ENCODE results near the gene SAMD4A. TPM values are rescaled to one million over a fixed set of nuclear protein-coding genes. Genes with fewer than 3 reads are reported as not detected.
"Not testable (repeated sequence)": the region's sequence is repeated elsewhere in the genome, so short reads cannot be mapped to it uniquely, and the experiment has no call there.

Gene SAMD4A
- total and polyA plus RNA-seq, 2 donors = 16.0 to 58.5 TPM

DNA sequence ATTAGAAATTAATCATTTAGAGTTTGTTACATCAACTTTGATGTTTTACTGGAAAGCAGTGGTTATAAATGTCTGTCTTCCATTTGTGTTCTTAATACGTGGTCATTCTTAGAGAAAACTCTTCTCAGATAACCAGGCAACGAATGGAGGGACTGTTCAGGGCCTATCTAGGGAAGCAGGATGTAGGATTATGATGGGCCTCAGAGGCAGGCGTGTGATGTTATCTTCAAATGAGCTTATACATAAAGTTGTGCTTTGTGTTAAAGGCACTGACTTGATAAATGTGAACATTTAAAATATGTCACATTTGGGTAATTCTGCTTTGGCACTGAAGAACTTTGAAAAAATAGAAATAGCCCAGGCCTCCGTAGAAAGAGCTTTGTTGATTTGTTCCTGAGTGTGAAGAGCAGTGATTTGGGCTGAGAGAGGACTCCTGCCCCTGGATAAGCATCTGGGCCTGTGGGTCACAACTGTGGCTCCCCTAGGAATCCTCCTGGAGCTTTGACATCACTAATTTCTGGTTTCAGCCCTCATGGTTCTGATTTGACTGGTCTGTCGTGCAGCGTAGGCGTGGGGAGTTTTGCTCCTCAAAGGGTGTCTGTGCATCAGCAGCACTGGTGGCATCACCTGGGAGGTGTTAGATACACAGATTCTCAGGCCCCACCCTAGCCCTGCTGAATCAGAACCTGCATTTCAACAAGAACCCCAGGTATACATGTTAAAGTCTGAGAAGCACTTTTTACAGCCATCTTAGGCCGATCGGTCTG is 55.4 kb downstream of the SAMD4A start:
- Histone ChIP-seq H3K36me3 (ENCODE audit: insufficient read depth) (no peaks in the 10 kb centered on the region), H3K4me3 (ENCODE audit: low read depth, low read length) (no peak overlapping the region), H3K27ac (ENCODE audit: low read depth) (no peak overlapping the region), H3K4me1 (ENCODE audit: insufficient read depth) (no peaks in the 10 kb centered on the region)
- no peak for DNase-seq (ENCODE audit: extremely low spot score)
- 87% methylated on average over 9 of the region's 9 CpGs for WGBS

DNA sequence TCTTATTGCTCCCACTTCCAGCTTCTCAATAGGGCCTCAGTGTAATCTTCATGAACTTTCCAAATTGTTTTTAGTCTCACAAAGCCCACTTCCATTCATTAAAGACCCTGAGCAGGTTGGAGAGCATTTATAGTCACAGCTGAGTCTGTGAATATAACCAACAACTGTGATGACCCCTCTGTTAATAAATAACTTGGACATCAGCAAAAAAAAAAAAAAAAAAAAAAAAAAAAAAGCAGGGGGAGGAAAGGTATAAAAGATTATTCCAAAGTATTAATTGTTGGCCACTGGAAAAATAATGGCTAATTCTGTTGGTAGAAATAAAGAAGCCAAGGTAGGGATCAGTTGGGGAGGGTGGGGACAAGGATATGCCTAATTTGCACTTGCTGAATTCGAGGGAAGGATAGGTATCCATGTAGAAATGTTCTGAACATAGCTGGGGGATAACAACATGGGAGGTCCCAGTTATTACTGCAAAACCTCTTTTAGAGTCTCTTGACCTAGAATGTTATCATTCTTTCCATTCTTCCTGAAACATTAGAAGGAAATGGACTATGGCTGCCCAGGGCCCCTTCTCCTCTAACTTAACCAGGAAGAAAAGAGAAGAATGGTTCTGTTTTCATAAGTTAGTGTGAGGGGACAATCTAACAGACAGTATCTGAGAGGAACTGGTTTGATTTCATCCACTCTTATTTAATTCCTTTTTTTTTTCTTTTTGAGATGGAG is 56.5 kb downstream of the SAMD4A start:
- Histone ChIP-seq H3K36me3 (ENCODE audit: insufficient read depth) (no peaks in the 10 kb centered on the region), H3K27ac (ENCODE audit: low read depth) (no peak overlapping the region), H3K4me3 (ENCODE audit: low read depth, low read length) (no peak overlapping the region), H3K4me1 (ENCODE audit: insufficient read depth) (no peaks in the 10 kb centered on the region)
- 93% methylated on average over 1 of the region's 1 CpG for WGBS
- no peak for DNase-seq (ENCODE audit: extremely low spot score)

DNA sequence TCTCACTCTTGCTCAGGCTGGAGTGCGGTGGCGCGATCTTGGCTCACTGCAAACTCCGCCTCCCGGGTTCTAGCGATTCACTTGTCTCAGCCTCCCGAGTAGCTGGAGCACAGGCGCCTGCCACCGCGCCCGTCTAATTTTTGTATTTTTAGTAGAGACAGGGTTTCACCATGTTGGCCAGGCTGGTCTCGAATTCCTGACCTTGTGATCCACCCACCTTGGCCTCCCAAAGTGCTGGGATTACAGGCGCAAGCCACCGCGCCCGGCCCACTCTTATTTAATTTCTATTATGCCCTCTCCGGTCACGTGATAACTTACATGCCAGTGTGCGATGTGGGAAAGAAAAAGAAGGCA is 57.1 kb downstream of the SAMD4A start:
- H3K36me3 ChIP-seq (ENCODE audit: insufficient read depth); DNase-seq (ENCODE audit: extremely low spot score); H3K4me3 ChIP-seq (ENCODE audit: low read depth, low read length); H3K4me1 ChIP-seq (ENCODE audit: insufficient read depth); H3K27ac ChIP-seq (ENCODE audit: low read depth): not testable (repeated sequence)
- 91% methylated on average over 19 of the region's 19 CpGs for WGBS

DNA sequence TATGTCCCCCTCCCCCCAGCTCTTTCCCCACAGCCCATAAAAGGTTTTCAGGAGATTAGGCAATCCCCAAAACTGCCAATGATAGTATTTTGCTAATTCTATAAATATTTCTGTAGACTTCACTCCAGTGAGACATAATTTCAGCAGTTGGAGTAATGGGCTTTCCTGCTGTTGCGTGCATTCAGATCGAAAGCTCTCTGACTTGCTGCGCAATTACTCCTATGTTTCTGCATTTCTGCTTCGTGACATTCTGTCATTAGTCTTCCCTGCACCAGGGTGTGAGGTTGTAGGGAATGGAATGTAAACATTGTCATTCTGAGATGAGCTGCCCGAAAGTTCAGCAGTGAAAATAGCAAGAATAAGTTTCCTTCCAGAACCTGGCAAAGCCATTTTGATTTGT is 58.2 kb downstream of the SAMD4A start:
- H3K4me1 ChIP-seq (ENCODE audit: insufficient read depth) = no peaks in the 10 kb centered on the region
- no peak overlapping the region for H3K27ac ChIP-seq (ENCODE audit: low read depth)
- H3K4me3 ChIP-seq (ENCODE audit: low read depth, low read length) = no peak overlapping the region

DNA sequence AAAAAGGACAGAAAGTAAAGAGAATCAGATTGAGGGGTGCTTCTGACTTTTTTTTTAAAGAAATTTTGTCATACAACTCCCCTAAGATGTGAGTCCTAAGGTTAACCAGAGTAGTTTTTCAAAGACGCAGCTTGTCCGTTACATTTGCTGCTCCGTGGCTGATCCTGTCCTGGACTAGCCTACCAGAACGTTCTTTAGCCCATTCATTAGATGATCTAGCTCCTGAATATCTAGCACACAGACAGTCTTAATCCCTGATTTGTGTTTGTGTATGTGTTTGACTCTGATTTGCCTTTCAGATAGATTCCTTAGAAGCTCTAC is 60.3 kb downstream of the SAMD4A start:
- Histone ChIP-seq H3K4me1 (ENCODE audit: insufficient read depth) (no peaks in the 10 kb centered on the region), H3K36me3 (ENCODE audit: insufficient read depth) (no peaks in the 10 kb centered on the region), H3K4me3 (ENCODE audit: low read depth, low read length) (no peak overlapping the region), H3K27ac (ENCODE audit: low read depth) (no peak overlapping the region)
- DNase-seq (ENCODE audit: extremely low spot score) = no peak
- WGBS = 40% methylated on average over 4 of the region's 4 CpGs

More for the DNA sequence above, 58.2 kb downstream of the SAMD4A start:
- no peaks in the 10 kb centered on the region for H3K36me3 ChIP-seq (ENCODE audit: insufficient read depth)
- 61% methylated on average over 5 of the region's 5 CpGs for WGBS
- no peak for DNase-seq (ENCODE audit: extremely low spot score)

DNA sequence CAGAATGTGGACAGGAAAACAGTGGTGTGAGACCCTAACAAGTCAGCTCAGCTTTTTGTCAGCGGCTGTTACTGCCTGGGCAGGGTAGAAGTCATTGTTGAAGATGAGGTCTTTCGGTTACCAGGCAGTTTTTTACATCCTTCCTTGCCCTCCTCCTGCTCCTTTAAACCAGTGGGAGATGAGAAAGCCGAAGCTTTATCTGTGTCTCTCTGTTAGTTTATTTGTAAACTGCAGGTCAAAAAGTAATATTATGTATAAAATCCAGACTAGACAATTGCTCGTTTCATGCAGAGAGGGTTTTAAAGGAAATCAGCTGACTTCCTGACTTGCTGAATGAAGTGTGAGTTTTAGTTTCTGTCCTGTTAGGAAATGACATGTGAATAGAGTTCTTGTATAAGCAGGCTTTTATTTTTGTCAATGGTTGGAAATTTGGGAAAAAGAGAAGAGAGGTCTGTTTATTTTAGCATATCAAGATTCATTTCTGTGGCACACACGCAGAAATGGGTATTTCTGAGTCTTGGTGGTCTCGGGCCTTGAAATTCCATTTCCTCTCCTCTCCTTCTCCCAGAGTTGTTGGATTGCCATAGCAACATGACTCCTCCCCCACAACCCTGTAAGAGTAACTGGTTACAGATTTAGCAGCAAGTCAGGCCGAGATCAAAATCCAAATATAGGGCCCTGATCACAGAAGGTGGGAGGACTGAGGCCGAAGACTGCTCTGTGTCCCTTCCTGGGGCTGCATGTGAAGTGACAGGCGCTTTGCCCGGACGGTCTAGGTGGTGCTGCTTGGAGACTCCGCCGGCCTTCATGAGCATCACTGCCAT is 60.8 kb downstream of the SAMD4A start:
- no peak overlapping the region for H3K4me3 ChIP-seq (ENCODE audit: low read depth, low read length)

DNA sequence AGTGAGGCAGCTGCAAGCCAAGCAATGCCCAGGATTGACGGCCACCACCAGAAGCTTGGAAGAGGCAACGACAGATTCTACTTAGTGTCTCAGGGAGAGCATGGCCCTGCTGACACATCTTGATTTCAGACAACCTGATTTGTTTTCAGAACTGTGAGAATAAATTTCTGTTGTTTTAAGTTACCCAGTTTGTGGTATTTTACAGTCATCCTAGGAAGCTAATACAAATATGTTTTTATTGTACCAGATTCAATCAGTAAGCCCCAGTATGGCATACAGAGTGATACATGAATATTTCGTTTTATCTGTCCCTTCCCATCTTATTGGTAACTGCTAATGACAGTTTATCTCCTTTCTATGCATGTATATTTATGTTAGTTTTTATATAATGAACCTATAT is 62.3 kb downstream of the SAMD4A start:
- Histone ChIP-seq H3K4me1 (ENCODE audit: insufficient read depth) (no peaks in the 10 kb centered on the region), H3K4me3 (ENCODE audit: low read depth, low read length) (no peak overlapping the region)
- WGBS = 87% methylated on average over 3 of the region's 3 CpGs

More for the DNA sequence above, 60.8 kb downstream of the SAMD4A start:
- no peaks in the 10 kb centered on the region for H3K36me3 ChIP-seq (ENCODE audit: insufficient read depth)
- no peaks in the 10 kb centered on the region for H3K4me1 ChIP-seq (ENCODE audit: insufficient read depth)
- WGBS = 25% methylated on average over 13 of the region's 13 CpGs
- no peak for DNase-seq (ENCODE audit: extremely low spot score)
- no peak overlapping the region for H3K27ac ChIP-seq (ENCODE audit: low read depth)

DNA sequence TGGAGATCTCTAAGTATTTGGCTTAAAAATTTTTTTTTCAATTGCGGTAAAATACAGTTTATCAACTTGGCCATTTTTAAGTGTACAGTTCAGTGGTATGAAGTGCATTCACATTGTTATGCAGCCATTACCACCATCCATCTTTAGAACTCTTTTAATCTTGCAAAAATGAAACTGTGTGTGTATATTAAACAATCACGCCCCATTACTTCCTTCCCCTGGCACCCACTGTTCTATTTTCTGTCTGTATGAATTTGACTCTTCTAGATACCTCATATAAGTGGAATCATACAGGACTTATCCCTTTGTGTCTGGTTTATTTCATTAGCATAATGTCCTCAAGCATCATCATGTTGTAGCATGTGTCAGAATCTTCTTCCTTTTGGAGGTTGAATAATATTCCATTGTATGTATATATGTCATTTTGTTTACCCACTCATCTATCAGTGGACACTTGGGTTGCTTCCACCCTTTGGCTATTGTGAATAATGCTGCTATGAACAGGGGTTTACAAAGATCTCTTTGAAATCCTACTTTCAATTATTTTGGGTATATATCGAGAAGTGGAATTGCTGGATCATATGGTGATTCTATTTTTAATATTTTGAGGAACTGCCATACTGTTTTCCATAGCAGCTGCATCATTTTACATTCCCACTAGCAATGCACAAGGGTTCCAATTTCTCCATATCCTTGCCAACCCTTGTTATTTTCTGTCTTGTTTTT is 62.9 kb downstream of the SAMD4A start:
- H3K4me1 ChIP-seq (ENCODE audit: insufficient read depth) = no peaks in the 10 kb centered on the region
- no peak overlapping the region for H3K4me3 ChIP-seq (ENCODE audit: low read depth, low read length)
- H3K36me3 ChIP-seq (ENCODE audit: insufficient read depth) = no peaks in the 10 kb centered on the region
- WGBS = 42% methylated on average over 3 of the region's 3 CpGs
- DNase-seq (ENCODE audit: extremely low spot score) = no peak
- no peak overlapping the region for H3K27ac ChIP-seq (ENCODE audit: low read depth)

More for the DNA sequence above, 62.3 kb downstream of the SAMD4A start:
- Histone ChIP-seq H3K36me3 (ENCODE audit: insufficient read depth) (no peaks in the 10 kb centered on the region), H3K27ac (ENCODE audit: low read depth) (no peak overlapping the region)
- no peak for DNase-seq (ENCODE audit: extremely low spot score)

DNA sequence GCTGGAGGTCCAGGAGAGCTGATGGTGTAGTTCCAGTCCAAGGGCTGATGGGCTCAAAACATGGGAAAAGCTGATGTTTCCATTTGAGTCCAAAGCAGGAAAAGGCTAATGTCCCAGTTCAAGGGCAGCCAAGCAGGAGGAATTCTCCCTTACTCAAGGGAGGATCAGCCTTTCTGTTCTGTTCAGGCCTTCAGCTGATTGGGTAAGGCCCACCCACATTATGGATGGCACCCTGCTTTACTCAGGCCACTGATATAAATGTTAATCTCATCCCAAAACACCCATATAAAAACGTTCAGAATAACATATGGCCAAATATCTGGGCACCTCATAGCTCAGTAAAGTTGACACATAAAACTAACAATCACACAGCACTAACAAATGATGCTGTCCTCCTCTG is 64.1 kb downstream of the SAMD4A start:
- Histone ChIP-seq H3K36me3 (ENCODE audit: insufficient read depth) (no peaks in the 10 kb centered on the region), H3K4me3 (ENCODE audit: low read depth, low read length) (no peak overlapping the region), H3K27ac (ENCODE audit: low read depth) (no peak overlapping the region), H3K4me1 (ENCODE audit: insufficient read depth) (no peaks in the 10 kb centered on the region)
- no peak for DNase-seq (ENCODE audit: extremely low spot score)
- 48% methylated on average over 1 of the region's 1 CpG for WGBS

DNA sequence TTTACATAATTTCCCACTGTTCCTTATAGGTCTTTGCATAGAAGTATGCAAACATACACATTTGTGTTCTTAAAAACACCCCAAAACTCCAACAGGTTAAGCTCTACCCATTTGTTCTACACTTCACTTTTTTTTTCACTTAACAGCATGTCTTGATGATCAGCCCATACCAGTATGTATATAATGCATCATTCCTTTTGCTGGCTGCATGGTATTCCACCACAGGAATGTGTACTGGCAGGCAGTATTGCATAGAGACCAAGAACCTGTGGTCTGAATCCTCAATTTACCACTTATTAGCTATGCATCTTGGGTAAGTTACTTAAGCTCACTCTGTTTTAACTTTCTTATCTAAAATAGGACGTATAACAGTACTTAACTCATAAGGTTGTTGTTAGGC is 65.5 kb downstream of the SAMD4A start:
- Histone ChIP-seq H3K36me3 (ENCODE audit: insufficient read depth) (no peaks in the 10 kb centered on the region), H3K4me1 (ENCODE audit: insufficient read depth) (no peaks in the 10 kb centered on the region), H3K4me3 (ENCODE audit: low read depth, low read length) (no peak overlapping the region), H3K27ac (ENCODE audit: low read depth) (no peak overlapping the region)
- 91% methylated on average over 1 of the region's 1 CpG for WGBS
- no peak for DNase-seq (ENCODE audit: extremely low spot score)

DNA sequence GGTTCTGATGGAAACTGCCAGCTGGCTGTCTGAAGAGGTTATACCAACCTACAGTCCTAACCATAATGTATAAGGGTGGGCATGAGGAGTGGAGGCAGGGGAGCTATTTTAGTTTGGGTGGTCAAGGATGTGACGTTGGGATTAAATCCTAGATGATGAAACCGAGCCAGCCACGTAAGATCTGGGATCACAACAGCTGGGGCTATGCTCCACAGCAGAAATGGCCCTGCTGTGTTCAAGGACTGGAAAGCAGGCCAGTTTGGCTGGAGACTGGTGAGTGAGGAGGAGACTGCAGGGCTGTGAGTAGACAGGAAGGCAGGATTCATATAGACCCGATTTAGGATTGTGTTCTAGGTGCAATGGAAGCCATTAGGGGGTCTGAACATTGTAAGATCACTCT is 66.1 kb downstream of the SAMD4A start:
- H3K36me3 ChIP-seq (ENCODE audit: insufficient read depth) = no peaks in the 10 kb centered on the region
- no peak overlapping the region for H3K4me3 ChIP-seq (ENCODE audit: low read depth, low read length)
- H3K27ac ChIP-seq (ENCODE audit: low read depth) = no peak overlapping the region
- H3K4me1 ChIP-seq (ENCODE audit: insufficient read depth) = no peaks in the 10 kb centered on the region
- 78% methylated on average over 4 of the region's 4 CpGs for WGBS
- DNase-seq (ENCODE audit: extremely low spot score) = no peak

DNA sequence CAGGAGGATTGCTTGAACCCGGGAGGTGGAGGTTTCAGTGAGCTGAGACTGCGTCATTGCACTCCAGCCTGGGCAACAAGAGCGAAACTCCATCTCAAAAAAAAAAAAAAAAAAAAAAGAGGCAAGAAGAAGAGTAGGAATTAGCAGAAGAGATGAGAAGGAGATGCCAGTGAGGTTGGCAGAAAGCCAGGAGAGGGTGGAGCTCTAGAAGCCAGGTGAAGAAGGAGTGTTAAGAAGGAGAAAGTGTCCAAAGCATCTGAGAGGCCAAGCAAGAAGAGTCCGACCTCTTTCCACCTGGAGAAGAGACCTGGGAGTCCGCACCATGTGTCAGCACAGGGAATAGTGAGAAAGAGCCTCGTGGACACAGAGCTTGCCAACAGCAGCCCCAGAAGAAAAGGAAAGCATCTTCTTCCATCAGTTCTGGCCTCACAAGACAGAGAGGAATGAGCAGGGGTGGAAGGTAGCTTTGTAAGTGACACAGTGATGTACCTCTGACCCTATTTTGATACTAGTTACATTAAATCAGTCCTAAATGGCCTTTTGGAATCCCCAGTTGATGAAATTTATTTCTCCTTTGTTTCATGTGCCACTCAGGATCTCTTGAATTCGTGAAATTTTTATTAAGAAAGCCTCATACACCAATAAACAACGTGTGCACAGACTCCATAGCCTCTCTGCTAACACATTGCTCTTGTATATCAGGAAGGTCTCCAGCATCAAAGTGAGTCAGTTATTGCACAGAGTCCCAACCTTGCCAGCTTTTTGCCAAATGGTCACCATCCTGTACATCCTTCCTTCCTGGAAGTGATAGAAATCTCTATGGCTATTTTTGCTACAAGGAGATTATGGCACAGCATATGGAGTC is 70.6 kb downstream of the SAMD4A start:
- H3K4me1 ChIP-seq (ENCODE audit: insufficient read depth) = no peaks in the 10 kb centered on the region
- DNase-seq (ENCODE audit: extremely low spot score) = no peak
- WGBS = 76% methylated on average over 8 of the region's 8 CpGs
- no peak overlapping the region for H3K4me3 ChIP-seq (ENCODE audit: low read depth, low read length)
- no peak overlapping the region for H3K27ac ChIP-seq (ENCODE audit: low read depth)
- H3K36me3 ChIP-seq (ENCODE audit: insufficient read depth) = no peaks in the 10 kb centered on the region

DNA sequence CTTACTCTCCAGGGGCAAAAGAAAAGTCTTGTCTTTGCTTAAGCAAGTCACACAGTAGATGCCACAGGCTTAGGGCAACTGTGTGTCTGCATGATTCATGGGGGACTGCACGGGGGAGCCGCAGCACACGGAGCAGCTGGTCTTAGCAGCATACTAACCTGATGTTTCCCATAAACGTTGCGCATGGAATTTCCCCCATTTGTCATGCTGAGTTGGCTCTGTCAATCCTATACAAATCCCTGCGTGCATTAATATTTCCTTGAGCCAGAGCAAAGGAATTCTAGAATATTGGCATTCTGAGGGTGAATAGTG is 71.2 kb downstream of the SAMD4A start:
- Histone ChIP-seq H3K27ac (ENCODE audit: low read depth) (no peak overlapping the region), H3K4me1 (ENCODE audit: insufficient read depth) (no peaks in the 10 kb centered on the region), H3K36me3 (ENCODE audit: insufficient read depth) (no peaks in the 10 kb centered on the region), H3K4me3 (ENCODE audit: low read depth, low read length) (no peak overlapping the region)
- DNase-seq (ENCODE audit: extremely low spot score) = no peak
- WGBS = 36% methylated on average over 6 of the region's 6 CpGs

Data from urinary bladder (tissue), 4 donors.